ENCODE measurements around the gene MRTO4.
"Not testable (repeated sequence)": the region's sequence is repeated elsewhere in the genome, so short reads cannot be mapped to it uniquely, and the experiment has no call there.

Gene MRTO4

GRCh38 chr1:19269427-19270342 lies 18.1 kb downstream of the MRTO4 start:
- DNase-seq (ENCODE audit: low read depth, low spot score), result not testable (repeated sequence)

GRCh38 chr1:19270343-19270730 lies 18.7 kb downstream of the MRTO4 start:
- DNase-seq (ENCODE audit: low read depth, low spot score), result not testable (repeated sequence)

GRCh38 chr1:19272064-19272463 lies 20.5 kb downstream of the MRTO4 start:
- DNase-seq (ENCODE audit: low read depth, low spot score), result no peak

- DNase-seq (ENCODE audit: low read depth, low spot score), result no peak
Measured at GRCh38 chr1:19273106-19273843, 21.7 kb downstream of the MRTO4 start.

GRCh38 chr1:19273844-19274531 lies 22.4 kb downstream of the MRTO4 start:
- peak; percentile 30 for DNase-seq (ENCODE audit: low read depth, low spot score)

- no peak for DNase-seq (ENCODE audit: low read depth, low spot score)
Measured at GRCh38 chr1:19274636-19275035, 23.0 kb downstream of the MRTO4 start.

GRCh38 chr1:19283891-19284290 lies 32.3 kb downstream of the MRTO4 start:
- DNase-seq (ENCODE audit: low read depth, low spot score), result no peak

GRCh38 chr1:19284881-19285280 lies 33.3 kb downstream of the MRTO4 start:
- no peak for DNase-seq (ENCODE audit: low read depth, low spot score)

GRCh38 chr1:19285366-19285765 lies 33.8 kb downstream of the MRTO4 start:
- DNase-seq (ENCODE audit: low read depth, low spot score), result not testable (repeated sequence)

GRCh38 chr1:19285807-19286206 lies 34.2 kb downstream of the MRTO4 start:
- DNase-seq (ENCODE audit: low read depth, low spot score), result not testable (repeated sequence)

- no peak for DNase-seq (ENCODE audit: low read depth, low spot score)
Measured at GRCh38 chr1:19287436-19288185, 36.0 kb downstream of the MRTO4 start.

- DNase-seq (ENCODE audit: low read depth, low spot score), result peak; percentile 65
Measured at GRCh38 chr1:19288324-19289241, 37.0 kb downstream of the MRTO4 start, which contains the start of gene AKR7A3. Gene AKR7A3 (minus strand): TSS chr1:19288770. CDS start chr1:19288709, 61 bp downstream.

- DNase-seq (ENCODE audit: low read depth, low spot score), result no peak
Measured at GRCh38 chr1:19289244-19289643, 37.6 kb downstream of the MRTO4 start.

GRCh38 chr1:19294638-19295037 lies 43.0 kb downstream of the MRTO4 start:
- no peak for DNase-seq (ENCODE audit: low read depth, low spot score)

GRCh38 chr1:19300211-19300610 lies 48.6 kb downstream of the MRTO4 start:
- DNase-seq (ENCODE audit: low read depth, low spot score), result no peak

GRCh38 chr1:19304081-19304480 lies 52.5 kb downstream of the MRTO4 start:
- not testable (repeated sequence) for DNase-seq (ENCODE audit: low read depth, low spot score)

GRCh38 chr1:19305880-19306279 lies 54.3 kb downstream of the MRTO4 start:
- no peak for DNase-seq (ENCODE audit: low read depth, low spot score)

- DNase-seq (ENCODE audit: low read depth, low spot score), result no peak
Measured at GRCh38 chr1:19306941-19307340, 55.3 kb downstream of the MRTO4 start.

- DNase-seq (ENCODE audit: low read depth, low spot score), result no peak
Measured at GRCh38 chr1:19307794-19308508, 56.3 kb downstream of the MRTO4 start.
